BJ (cell line): Measurements from ENCODE around the gene ATE1. TPM values are rescaled to one million over a fixed set of nuclear protein-coding genes. Genes with fewer than 3 reads are reported as not detected.

Experiments used
- CTCF ChIA-PET: fragments of 350-600 bp; formaldehyde crosslinking; extraction: SDS; loops from one replicate; lab custom pipeline; 2021; ENCODE audit warnings: antibody characterized with exemption, inconsistent platforms; lab: Yijun Ruan, JAX
- POLR2A ChIA-PET: fragments of 300-600 bp; sonication (Branson Sonifier 250); formaldehyde crosslinking; extraction: SDS; loops from one replicate; lab custom pipeline; 2021; ENCODE audit warnings: antibody characterized with exemption; lab: Charles Lee
- DNase-seq: peaks from one replicate; pipeline ENCODE4 v3.0.0-alpha.2; 2011; ENCODE audit warnings: low read depth
- H3K27me3 ChIP-seq: 2 replicates; pipeline ENCODE4 v1.6.0; 2011; ENCODE audit warnings: low read length; ENCODE audit not compliant: control insufficient read depth, insufficient read depth
- H3K36me3 ChIP-seq: 2 replicates; pipeline ENCODE4 v1.5.1; 2011; ENCODE audit warnings: low read length; ENCODE audit not compliant: control insufficient read depth, insufficient read depth
- H3K4me3 ChIP-seq: 2 replicates; pipeline ENCODE4 v1.5.1; 2011; ENCODE audit warnings: low read depth, mild to moderate bottlenecking, control low read depth, low read length
- CTCF ChIP-seq: IDR thresholded peaks from 2 replicates; pipeline ENCODE4 v1.5.1; 2011; ENCODE audit warnings: low read depth, mild to moderate bottlenecking, control low read depth, inconsistent platforms, low read length, moderate library complexity; ENCODE audit not compliant: insufficient read depth
- polyA plus RNA-seq: library from polyadenylated mRNA; depleted of rRNA; stranded (reverse); fragments of >200 nt; gene quantifications from 2 replicates; pipeline ENCODE4 v1.2.3, GENCODE V29; 2011

The ATE1 gene
- polyA plus RNA-seq, 1 experiment = 7.4 TPM

GRCh38 chr10:121781101-121781500, 146.7 kb downstream of the ATE1 start:
- ChIA-PET CTCF (no interaction called here), POLR2A (no interaction called here)
- DNase-seq = no peak
- Histone ChIP-seq H3K36me3 (peaks cover 3% of the 10 kb centered on the region; the same call in 1 of the 2 replicates), H3K4me3 (no peak overlapping the region), H3K27me3 (no peaks in the 10 kb centered on the region)
- TF ChIP-seq CTCF = no peak

- H3K36me3 ChIP-seq = peaks cover 1% of the 10 kb centered on the region; the same call in 1 of the 2 replicates
- no peak for TF ChIP-seq CTCF
- no peaks in the 10 kb centered on the region for H3K27me3 ChIP-seq
- ChIA-PET CTCF (interaction anchor here (0.5 to 1.2 kb wide), 2 partner anchors 12 to 133 kb away, joined by 3 to 7 read pairs; no protein-coding TSS in a partner anchor), POLR2A (no interaction called here)
- DNase-seq = no peak
- no peak overlapping the region for H3K4me3 ChIP-seq
These were observed 153.0 kb downstream of the ATE1 start for GRCh38 chr10:121774813-121775212.

- no peaks in the 10 kb centered on the region for H3K27me3 ChIP-seq
- ChIA-PET POLR2A (no interaction called here), CTCF (interaction anchor here (0.5 to 1.2 kb wide), 2 partner anchors 12 to 133 kb away, joined by 3 to 7 read pairs; no protein-coding TSS in a partner anchor)
- no peak overlapping the region for H3K4me3 ChIP-seq
- no peak for TF ChIP-seq CTCF
- DNase-seq = no peak
- peaks cover 1% of the 10 kb centered on the region; the same call in 1 of the 2 replicates for H3K36me3 ChIP-seq
These were observed 153.4 kb downstream of the ATE1 start for GRCh38 chr10:121774404-121774803.

GRCh38 chr10:121772884-121773283, 154.9 kb downstream of the ATE1 start:
- no peak for DNase-seq
- H3K4me3 ChIP-seq = no peak overlapping the region
- ChIA-PET POLR2A (interaction anchor here (0.6 kb wide), 1 partner anchor 11 kb away, joined by 3 read pairs; no protein-coding TSS in a partner anchor), CTCF (interaction anchor here (1.4 kb wide), 1 partner anchor 10 kb away, joined by 9 read pairs; no protein-coding TSS in a partner anchor)
- TF ChIP-seq CTCF = no peak
- no peaks in the 10 kb centered on the region for H3K27me3 ChIP-seq
- no peaks in the 10 kb centered on the region for H3K36me3 ChIP-seq

GRCh38 chr10:121772406-121772805, 155.4 kb downstream of the ATE1 start:
- Histone ChIP-seq H3K4me3 (no peak overlapping the region), H3K27me3 (no peaks in the 10 kb centered on the region), H3K36me3 (no peaks in the 10 kb centered on the region)
- no peak for TF ChIP-seq CTCF
- CTCF ChIA-PET = interaction anchor here (1.4 kb wide), 1 partner anchor 11 kb away, joined by 9 read pairs; no protein-coding TSS in a partner anchor
- POLR2A ChIA-PET = interaction anchor here (0.6 kb wide), 1 partner anchor 11 kb away, joined by 3 read pairs; no protein-coding TSS in a partner anchor
- no peak for DNase-seq
